GM21515 (cell line): ENCODE measurements around the gene PPDPF.

ENCODE experiments used
- ATAC-seq: cut with Tn5 transposase; IDR thresholded peaks from one replicate; pipeline ENCODE4 v1.9.1; 2021; ENCODE audit not compliant: unreplicated experiment

The PPDPF gene

DNA sequence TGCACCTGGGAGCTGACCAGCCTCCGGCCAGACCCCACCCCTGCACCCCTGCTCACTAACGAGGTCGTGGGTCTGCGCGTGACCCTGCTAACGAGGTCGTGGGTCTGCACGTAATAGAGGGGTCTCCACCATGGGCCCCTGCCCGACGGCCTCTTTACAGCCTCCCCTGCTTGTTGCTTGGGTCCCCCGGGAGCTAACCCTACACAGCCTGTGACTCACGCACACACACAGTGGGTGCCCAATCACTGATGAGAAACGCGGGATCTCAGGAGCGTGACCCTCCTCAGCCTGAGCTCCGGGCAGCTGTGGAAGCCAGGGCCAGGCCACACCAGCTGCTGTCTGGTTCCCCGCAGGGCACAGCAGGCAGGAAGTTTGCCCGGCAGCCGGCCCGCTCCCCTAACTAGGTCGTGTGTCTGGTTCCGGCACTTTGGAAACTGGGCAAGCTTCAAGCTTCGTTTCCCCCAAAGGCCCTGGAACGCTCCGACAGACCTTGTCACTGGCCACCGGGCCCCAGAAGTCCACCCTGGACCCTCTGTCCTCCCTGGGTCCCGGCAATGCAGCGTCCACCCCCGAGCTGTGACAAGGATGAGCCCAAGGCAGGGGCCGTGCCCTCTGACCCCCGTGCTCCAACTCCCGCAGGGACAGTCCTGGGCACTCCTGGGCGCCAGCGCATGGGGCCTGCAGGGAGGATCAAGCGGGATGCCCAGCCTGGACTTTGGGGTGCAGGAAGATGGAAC lies 15.8 kb downstream of the PPDPF start:
- ATAC-seq, result no peak

GRCh38 chr20:63536997-63537524 lies 16.5 kb downstream of the PPDPF start, which contains the start of gene PTK6:
TSS of gene PTK6 (minus strand) at chr20:63537376. CDS start at chr20:63537314, 62 bp downstream.
- ATAC-seq, result peak; percentile 12

- ATAC-seq, result peak; percentile 75
These were observed 17.1 kb downstream of the PPDPF start for GRCh38 chr20:63537525-63538203.

- no peak for ATAC-seq
These were observed 17.9 kb downstream of the PPDPF start for GRCh38 chr20:63538204-63539091.

DNA sequence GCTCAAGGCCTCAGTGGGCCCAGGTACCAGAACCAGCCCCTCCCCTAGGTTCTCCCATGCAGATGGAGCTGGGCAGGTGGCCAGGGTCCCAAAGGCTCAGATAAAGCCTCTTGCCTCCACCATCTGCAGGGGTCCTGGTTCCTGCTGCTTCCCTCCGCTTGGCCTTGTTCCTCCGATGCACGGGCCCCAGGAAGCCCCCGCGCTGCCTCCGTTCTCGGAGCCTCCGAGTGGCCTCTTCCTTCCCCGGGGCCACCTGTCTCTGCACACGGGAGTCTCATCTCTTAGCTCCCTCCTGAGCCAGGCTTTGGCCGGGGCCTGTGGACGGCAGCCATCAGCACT lies 18.5 kb downstream of the PPDPF start:
- no peak for ATAC-seq

- ATAC-seq, result no peak
These were observed 19.1 kb downstream of the PPDPF start for GRCh38 chr20:63539441-63540370.

DNA sequence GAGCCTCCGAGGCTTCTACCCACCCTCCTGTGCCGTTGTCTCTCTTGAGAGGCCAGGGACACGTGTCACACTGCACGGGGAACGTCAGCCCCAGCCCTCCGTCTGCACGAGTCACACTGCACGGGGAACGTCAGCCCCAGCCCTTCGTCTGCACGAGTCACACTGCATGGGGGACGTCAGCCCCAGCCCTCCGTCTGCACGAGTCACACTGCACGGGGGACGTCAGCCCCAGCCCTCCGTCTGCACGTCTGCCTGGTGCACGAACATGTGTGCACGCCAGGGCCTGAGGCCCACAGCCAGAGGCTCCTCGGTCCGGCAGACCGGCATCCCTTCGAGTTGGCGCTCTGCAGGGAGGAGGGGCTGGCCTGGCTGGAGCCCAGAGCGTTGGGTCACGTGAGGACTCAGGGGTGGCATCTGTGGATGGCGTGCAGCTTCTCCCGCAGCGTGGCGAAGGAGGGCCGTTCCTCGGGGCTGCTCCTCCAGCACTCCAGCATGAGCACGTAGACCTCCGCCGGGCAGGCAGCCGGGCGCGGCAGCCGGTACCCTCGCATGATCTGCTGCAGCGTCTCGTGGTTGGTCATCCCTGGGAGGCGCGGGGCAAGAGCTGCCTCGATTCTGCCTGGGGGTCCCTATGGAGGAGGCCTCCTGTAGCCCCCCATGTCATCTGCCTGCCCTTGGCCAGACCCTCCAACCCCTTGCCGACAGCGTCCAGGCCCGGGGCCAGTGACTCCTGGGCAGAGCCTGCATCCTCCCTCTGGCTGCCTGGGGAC lies 20.0 kb downstream of the PPDPF start:
- no peak for ATAC-seq

DNA sequence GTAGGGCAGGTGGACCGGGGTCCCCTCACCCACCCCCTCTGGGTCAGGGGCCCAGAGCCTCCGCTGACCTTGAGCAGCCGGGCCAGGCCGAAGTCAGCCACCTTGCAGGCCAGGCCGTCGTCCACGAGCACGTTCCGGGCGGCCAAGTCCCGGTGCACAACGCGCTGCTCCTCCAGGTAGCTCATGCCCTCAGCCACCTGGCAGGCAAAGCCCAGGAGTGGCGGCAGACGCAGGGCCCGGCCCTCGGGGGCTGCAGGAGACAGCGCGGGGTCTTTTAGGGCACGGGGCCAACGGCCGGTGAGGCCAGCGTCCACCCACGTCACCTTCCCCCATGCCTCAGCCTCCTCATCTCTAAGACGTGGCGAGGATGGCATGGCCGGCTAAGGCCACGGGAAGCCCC lies 20.8 kb downstream of the PPDPF start:
- ATAC-seq, result no peak

- ATAC-seq, result no peak
These were observed 21.5 kb downstream of the PPDPF start for GRCh38 chr20:63542031-63542559.

- no peak for ATAC-seq
These were observed 22.1 kb downstream of the PPDPF start for GRCh38 chr20:63542696-63543095.

DNA sequence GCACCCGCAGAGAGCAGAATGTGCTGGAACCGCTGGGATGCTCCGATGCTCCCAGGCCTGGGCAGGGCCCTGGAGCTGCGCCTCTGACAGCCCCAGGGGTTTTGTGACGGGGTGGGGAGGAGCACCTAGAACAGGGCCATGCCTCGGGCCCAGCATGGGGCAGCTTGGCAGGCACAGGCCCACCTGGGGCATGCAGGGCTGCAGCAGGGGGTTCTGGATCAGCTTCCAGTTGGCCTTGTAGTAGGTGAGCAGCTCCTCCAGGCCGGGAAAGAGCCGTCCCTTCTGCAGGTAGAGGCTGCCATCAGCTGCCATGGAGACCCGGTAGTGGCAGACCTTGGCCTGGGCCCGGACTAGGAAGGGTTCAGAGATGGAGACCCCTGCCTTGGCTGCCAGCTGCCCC lies 22.6 kb downstream of the PPDPF start:
- ATAC-seq, result no peak

- ATAC-seq, result no peak
These were observed 23.2 kb downstream of the PPDPF start for GRCh38 chr20:63543733-63544132.

DNA sequence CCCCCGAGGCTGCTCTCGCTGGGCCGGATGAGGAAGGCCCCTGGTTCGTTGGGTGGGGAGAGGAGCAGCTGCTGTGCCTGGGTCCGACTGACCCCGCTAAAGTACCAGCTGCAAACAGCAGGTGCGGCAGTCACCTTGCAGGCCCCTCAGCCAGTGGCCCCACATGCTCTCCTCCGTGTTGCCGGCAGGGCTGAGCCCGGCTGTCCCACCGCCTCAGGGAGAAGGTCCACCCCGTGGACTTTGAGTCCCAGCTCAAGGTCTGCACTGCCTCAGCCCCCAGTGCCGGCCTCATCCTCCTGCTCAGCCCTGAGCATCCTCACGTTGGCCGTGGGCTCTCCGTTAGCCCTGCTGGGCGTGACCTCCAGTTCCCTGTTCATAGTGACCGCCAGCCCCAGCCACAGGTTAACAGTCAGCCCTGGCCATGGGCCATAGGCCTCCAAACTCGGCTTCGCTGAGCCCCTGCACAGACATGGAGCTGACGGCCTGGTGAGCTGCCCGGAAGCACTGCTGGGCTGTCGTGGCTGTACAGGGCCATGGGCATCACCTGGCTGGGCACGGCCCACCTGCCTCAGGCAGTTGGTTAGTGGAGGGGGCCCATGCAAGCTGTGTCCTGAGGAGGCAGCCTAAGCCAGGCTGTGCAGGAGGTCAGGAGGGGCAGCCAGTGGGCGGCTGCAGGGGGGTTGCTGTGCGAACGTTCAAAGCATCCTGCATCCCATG lies 23.8 kb downstream of the PPDPF start:
- no peak for ATAC-seq

GRCh38 chr20:63544958-63545516 lies 24.5 kb downstream of the PPDPF start:
- no peak for ATAC-seq

GRCh38 chr20:63545814-63546213 lies 25.2 kb downstream of the PPDPF start:
- no peak for ATAC-seq

DNA sequence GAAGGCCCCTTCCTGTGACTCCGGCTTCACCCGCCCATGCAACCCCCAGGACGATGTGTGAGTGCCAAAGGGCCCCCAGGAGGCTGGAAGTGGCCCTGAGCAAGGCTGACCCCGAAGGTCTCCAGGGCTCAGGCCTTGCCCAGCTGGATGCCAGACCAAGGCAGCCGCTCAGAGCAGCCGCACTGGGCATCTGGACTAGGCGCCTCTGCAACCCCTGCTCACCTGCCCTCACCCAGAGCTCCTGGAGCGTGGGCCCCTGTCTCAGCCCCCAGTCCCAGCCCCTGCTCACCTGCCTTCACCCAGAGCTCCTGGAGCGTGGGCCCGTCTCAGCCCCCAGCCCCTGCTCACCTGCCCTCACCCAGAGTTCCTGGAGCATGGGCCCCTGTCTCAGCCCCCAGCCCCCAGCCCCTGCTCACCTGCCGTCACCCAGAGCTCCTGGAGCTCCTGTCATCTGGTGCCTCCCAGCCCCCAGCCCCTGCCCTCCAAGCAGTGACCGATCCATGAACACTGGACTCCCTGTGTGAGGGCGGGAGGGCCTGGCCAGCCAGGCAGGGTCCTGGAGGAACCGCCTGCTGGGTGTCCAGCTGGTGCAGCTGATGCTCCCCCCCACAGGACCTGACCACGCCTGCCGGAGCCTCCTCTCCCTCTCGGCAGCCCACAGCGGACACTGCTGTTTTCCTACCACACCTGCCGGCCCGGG lies 25.8 kb downstream of the PPDPF start:
- no peak for ATAC-seq

GRCh38 chr20:63546956-63547724 lies 26.6 kb downstream of the PPDPF start:
- no peak for ATAC-seq
